HFF-Myc (cell line): ENCODE data around the gene CXCL5.

Source experiments
- DNase-seq: peaks from one replicate; pipeline ENCODE4 v3.0.0-alpha.2; 2011; ENCODE audit warnings: low read depth; ENCODE audit errors: extremely low read depth
- H3K4me3 ChIP-seq: replicated peaks from 2 replicates; pipeline ENCODE4 v1.5.1; 2011; ENCODE audit warnings: low read depth, mild to moderate bottlenecking, control low read depth, low read length
- TF ChIP-seq, protein P1 (sequence below): IDR thresholded peaks from 2 replicates; pipeline ENCODE4 v1.5.1; 2012; ENCODE audit warnings: mild to moderate bottlenecking, low read depth, low read length, control low read depth; ENCODE audit errors: missing control alignments

The CXCL5 gene

DNA sequence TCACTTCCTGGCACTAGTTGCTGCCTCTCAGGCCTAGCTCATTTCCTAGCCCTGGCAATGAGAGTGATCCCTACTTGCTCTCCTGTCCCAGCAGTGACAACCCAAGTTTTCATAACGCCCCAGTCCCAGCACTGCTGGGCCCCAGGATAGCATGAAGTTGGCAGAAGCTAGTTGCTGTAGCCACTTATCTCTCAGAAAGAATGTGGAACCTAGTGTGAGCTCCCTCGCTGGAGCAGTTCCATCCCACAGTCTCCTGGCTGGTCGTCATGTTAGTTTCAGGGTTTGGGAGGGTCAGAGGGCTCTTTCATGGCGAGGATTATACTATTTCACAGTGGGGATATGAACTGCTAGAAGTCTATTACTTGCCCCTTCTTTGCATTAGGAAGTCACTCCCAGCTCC is 21.8 kb downstream of the CXCL5 start:
- no peak for DNase-seq
- no peak overlapping the region for H3K4me3 ChIP-seq
- TF ChIP-seq, protein P1, sequence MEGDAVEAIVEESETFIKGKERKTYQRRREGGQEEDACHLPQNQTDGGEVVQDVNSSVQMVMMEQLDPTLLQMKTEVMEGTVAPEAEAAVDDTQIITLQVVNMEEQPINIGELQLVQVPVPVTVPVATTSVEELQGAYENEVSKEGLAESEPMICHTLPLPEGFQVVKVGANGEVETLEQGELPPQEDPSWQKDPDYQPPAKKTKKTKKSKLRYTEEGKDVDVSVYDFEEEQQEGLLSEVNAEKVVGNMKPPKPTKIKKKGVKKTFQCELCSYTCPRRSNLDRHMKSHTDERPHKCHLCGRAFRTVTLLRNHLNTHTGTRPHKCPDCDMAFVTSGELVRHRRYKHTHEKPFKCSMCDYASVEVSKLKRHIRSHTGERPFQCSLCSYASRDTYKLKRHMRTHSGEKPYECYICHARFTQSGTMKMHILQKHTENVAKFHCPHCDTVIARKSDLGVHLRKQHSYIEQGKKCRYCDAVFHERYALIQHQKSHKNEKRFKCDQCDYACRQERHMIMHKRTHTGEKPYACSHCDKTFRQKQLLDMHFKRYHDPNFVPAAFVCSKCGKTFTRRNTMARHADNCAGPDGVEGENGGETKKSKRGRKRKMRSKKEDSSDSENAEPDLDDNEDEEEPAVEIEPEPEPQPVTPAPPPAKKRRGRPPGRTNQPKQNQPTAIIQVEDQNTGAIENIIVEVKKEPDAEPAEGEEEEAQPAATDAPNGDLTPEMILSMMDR, result no peak

DNA sequence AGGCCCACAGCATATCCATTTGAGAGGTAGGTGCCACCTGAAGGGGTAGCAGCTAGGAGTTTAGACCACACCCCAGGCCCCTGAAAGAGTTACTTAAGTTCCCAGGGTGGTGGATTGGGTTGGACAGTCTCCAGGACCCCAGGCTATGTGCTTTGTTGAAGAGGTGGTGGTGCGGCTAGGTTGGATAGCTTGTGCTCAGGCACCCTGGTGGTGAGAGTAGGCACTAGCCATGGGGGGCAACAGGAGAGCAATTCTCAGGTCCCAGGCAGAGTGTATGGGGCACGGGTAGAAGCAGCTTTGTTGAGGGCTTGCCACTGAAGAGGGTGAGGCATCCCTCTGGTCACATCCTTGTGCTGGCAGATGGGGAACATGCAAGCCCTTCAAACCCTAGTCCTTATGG is 22.3 kb downstream of the CXCL5 start:
- DNase-seq, result no peak
- no peak overlapping the region for H3K4me3 ChIP-seq
- TF ChIP-seq, protein P1, result no peak

DNA sequence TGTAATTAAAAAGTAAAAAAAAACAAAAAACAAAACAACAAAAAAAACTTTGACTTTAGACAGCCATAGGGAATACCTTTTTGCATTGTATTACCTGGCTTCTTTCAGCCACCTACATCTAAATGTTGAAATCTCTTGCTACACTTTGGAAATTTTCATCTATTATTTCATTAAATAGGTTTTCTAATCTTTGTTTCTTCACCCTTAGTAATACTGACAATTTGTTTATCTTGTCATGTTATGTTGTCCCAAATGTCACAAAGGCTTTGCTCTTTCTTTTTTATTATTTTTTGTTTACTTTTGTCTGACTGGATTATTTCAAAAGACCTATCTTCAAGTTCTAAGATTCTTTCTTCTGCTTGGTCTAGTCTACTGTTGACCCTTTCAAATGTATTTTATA is 24.1 kb downstream of the CXCL5 start:
- H3K4me3 ChIP-seq, result no peak overlapping the region
- DNase-seq, result no peak
- TF ChIP-seq, protein P1, result no peak

DNA sequence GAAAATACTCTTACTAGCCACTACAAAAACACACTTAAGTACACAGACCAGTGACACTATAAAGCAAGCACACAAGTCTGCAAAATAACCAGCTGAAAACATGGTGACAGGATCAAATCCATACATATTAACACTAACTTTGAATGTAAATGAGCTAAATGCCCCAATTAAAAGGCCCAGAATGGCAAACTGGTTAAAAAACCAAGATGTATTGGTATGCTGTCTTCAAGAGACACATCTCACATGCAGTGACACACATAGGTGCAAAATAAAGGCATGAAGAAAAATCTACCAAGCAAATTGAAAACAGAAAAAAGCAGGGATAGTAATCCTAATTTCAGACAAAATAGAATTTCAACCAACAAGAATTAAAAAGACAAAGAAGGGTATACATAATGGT is 27.5 kb downstream of the CXCL5 start:
- no peak overlapping the region for H3K4me3 ChIP-seq
- TF ChIP-seq, protein P1, result no peak
- DNase-seq, result no peak

DNA sequence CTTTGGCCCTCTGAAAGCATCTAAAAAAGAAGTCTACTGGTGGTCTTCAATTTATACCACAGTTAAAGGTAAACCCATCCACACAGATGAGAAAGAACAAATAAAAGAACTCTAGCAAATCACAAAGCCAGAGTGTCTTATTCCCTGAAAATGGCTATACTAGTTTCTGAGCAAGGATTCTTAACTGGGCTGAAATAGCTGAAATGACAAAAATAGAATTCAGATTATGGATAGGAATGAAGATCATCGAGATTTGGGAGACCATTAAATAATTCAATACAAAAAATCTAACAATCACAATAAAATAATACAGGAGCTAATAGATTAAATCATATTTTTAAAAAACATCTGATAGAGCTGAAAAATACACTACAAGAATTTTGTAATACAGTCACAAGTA is 28.5 kb downstream of the CXCL5 start:
- no peak for DNase-seq
- TF ChIP-seq, protein P1, result no peak
- no peak overlapping the region for H3K4me3 ChIP-seq

DNA sequence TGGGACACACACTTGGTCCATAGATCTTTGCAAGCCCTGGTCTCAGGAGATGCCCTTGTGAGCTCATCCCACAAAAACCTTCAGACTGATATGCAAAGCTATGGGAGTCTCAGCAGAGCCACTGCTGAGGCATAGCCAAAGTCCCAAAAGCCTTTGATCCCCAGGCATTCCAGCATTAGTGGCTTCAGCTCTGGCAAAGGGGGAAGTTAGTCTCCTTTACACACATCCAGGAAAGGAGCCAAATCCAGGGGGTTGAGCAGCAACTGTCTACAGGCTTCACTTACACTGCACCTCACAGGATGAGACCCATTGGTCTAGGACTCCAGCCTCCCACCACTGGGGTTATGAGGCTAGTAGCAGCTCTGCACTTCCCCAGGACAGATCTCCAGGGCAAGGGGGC is 30.6 kb downstream of the CXCL5 start:
- TF ChIP-seq, protein P1, result no peak
- H3K4me3 ChIP-seq, result no peak overlapping the region
- DNase-seq, result no peak

DNA sequence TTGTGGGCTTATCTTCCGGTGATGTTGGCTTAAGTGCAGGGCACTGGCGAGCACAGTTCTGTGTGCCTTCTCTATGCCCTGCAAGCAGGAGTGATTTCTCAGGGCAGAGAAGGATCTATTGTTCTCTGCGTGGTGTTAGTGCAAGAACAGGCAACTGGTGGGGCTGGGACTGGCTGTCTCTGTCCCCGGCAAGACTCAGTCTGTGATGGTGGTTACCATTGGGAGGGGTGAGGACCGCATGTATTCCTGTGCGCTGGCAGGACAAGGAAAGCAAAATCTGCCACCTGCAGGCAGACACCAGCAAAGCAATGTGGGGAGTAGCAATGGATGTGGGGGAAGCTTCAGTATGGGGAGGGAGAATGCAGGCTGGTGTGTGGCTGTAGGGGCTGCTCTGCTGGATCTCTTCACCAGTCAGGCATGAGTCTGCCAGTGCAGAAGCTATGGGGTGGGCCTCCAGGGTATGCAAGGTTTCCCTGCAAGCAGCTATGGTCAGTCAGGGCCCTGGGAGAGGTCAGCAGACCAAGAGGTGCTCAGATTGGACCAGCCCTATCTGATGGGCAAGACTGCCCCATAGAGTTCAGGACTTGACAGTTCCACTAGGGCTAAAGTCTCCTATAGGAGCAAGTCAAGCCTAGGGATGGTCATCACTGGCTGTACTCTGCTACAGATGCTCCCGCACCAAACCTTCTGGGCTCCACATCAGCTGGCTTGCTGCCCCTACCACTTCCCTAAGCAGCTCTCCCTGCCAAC is 33.4 kb downstream of the CXCL5 start:
- H3K4me3 ChIP-seq, result no peak overlapping the region
- TF ChIP-seq, protein P1, result peak; percentile 44
- no peak for DNase-seq
